ENCODE results near the gene GALNT2. TPM values are rescaled to one million over a fixed set of nuclear protein-coding genes. Genes with fewer than 3 reads are reported as not detected.

GALNT2 gene
- total and polyA plus RNA-seq, 10 donors, result 7.9 to 44.8 (median 36.9) TPM

DNA sequence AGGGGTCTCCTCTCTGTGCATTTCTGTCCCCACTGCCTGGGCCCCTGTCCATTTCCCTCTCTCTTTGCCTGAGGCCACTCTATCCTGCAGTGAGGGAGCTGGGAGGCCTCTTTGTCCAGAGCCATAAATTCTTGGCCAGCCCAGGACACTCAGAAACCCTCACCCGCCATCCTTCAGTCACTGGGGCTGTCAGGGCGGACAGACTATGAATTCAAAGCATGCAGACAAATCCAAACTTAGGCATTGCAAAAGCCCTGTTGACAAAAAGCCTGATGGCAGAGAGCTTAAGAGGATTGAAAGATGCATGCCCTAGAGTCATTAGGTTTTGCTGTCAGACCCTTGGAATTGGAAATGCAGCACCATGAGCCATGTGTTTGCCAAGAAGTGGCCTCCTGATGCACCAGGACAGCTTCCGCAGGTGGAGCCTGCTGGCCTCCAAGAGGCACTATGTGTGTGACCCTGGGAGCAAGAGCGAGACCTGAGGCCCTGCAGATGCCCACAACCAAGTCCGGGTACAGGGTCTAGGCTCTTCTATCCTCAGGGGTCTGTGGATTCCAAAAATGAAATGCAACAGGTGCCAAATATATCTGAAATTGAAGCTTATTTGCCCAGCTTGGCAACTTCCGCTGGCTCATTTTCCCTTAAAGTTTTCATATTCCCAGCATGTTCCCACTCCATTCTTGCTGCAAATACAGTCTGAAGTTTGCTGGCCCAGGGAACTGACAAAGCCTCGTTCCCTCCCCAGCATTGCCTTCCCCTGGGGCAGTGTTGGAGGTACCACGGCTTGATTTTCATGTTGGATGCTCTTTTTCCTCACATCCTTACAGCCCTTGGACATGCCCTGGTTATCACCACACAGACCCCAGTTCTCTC is 181.2 kb downstream of the GALNT2 start:
- Histone ChIP-seq H3K27me3 (replicated peaks in 1 of 7) (no peaks in the 10 kb centered on the region), H3K4me3 (no peak overlapping the region), H3K27ac (no peak overlapping the region), H3K4me1 (no peaks in the 10 kb centered on the region), H3K36me3 (peaks cover 0 to 100% (median 40%) of the 10 kb centered on the region in 6 donors), H3K9me3 (no peaks in the 10 kb centered on the region)
- TF ChIP-seq, protein P1, sequence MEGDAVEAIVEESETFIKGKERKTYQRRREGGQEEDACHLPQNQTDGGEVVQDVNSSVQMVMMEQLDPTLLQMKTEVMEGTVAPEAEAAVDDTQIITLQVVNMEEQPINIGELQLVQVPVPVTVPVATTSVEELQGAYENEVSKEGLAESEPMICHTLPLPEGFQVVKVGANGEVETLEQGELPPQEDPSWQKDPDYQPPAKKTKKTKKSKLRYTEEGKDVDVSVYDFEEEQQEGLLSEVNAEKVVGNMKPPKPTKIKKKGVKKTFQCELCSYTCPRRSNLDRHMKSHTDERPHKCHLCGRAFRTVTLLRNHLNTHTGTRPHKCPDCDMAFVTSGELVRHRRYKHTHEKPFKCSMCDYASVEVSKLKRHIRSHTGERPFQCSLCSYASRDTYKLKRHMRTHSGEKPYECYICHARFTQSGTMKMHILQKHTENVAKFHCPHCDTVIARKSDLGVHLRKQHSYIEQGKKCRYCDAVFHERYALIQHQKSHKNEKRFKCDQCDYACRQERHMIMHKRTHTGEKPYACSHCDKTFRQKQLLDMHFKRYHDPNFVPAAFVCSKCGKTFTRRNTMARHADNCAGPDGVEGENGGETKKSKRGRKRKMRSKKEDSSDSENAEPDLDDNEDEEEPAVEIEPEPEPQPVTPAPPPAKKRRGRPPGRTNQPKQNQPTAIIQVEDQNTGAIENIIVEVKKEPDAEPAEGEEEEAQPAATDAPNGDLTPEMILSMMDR (IDR thresholded peaks at IDR 0.05 in 8 of 11, conservative IDR thresholded peaks at IDR 0.05 in 3 of 11), result no peak
- no peak for TF ChIP-seq POLR2AphosphoS5 (IDR thresholded peaks at IDR 0.05)
- intact Hi-C loops (cut with DNase I; ENCODE audit: low total_unique reads), result no loop called here
- DNase-seq, result no peak
- 87 to 98% (median 97%) methylated on average over 8 of the region's 8 CpGs for whole genome bisulfite sequencing, 5 donors

DNA sequence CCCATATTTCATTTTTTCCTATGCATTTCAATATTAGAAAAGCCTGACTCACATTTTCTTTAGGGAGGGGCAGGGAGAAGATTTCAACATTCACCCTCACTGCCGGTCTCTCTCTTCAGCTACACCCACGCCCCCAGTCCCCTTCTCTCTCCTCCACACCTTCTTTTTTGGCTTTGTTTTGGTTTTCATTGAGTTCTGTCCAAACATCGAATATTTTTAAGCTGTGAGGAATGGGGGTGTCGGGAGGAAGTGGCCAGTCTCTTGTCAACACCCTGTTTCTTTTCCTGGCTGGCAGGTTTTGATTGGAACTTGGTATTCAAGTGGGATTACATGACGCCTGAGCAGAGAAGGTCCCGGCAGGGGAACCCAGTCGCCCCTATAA is 181.8 kb downstream of the GALNT2 start:
- Histone ChIP-seq H3K36me3 (peaks cover 0 to 100% (median 37%) of the 10 kb centered on the region in 6 donors), H3K4me1 (no peaks in the 10 kb centered on the region), H3K27me3 (replicated peaks in 1 of 7) (no peaks in the 10 kb centered on the region), H3K27ac (no peak overlapping the region), H3K4me3 (no peak overlapping the region), H3K9me3 (no peaks in the 10 kb centered on the region)
- no peak for TF ChIP-seq POLR2A (IDR thresholded peaks at IDR 0.05)
- TF ChIP-seq POLR2AphosphoS5 (IDR thresholded peaks at IDR 0.05), result no peak
- TF ChIP-seq, protein P1 (IDR thresholded peaks at IDR 0.05 in 8 of 11, conservative IDR thresholded peaks at IDR 0.05 in 3 of 11), result no peak
- DNase-seq, result no peak
- intact Hi-C loops (cut with DNase I; ENCODE audit: low total_unique reads), result no loop called here
- 78 to 87% (median 83%) methylated on average over 7 of the region's 7 CpGs for WGBS, 5 donors

DNA sequence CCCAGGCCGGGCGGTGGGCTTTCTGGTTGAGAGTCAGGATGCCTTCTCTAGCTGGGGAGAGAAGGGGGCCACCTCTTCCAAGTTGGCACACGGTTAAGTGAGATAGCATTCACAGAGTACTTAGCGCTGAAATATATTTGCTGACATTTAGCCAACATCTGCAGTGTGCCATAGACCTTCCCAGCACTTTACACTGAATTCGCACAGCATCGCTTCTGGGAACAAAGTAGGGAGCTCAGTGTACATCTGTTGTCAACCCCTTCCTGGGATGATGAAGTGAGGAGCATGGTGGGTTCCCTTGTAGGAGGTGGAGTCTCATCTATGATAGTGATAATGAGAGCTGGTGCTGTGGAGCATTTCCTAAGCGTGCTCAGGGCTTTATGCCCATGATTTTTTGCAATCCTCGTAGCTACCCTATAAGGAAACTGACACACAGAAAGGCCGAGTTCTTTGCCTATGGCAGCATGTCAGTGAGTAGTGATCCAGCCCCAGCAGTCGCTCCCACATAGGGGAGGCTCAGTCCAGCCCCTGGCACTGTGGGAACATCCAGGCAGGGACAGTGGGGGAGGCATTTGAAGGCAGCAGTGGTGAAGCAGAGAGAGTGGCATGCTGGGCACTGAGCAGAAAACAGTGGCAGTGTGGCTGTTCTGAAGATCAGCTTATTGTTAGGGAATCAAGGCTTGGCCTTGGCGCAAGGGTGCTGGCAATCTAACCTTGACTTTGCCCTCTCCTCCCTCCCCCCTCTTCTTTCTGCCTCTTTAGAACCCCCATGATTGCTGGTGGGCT is 182.8 kb downstream of the GALNT2 start:
- Histone ChIP-seq H3K4me3 (no peak overlapping the region), H3K27ac (no peak overlapping the region), H3K36me3 (peaks cover 0 to 100% (median 37%) of the 10 kb centered on the region in 6 donors), H3K27me3 (replicated peaks in 1 of 7) (no peaks in the 10 kb centered on the region), H3K9me3 (no peaks in the 10 kb centered on the region), H3K4me1 (no peaks in the 10 kb centered on the region)
- intact Hi-C loops (cut with DNase I; ENCODE audit: low total_unique reads), result no loop called here
- WGBS, 5 donors, result 90 to 97% (median 95%) methylated on average over 9 to 11 of the region's 11 CpGs
- TF ChIP-seq, protein P1 (IDR thresholded peaks at IDR 0.05 in 8 of 11, conservative IDR thresholded peaks at IDR 0.05 in 3 of 11), result no peak
- no peak for TF ChIP-seq POLR2AphosphoS5 (IDR thresholded peaks at IDR 0.05)
- no peak for TF ChIP-seq POLR2A (IDR thresholded peaks at IDR 0.05)
- no peak for DNase-seq

DNA sequence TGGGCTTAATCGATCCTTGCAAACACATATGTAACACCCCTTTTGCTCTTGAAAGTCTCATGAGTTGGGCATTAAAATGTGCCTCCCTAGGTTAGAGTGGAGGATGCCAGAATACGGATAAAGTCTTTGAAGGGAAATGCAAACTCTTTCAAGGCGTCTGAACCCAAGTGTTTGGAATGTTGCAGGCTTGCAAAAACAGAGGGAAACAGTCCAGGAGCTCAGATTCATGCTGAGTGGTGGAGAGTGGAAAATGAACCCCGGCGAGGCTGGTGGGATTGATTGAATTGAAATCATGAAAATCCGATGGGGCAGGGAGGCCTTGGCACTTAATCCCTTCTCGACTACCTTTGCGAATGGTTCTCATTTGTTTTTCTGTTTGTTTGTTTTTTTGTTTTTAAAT is 183.6 kb downstream of the GALNT2 start:
- H3K9me3 ChIP-seq, result no peaks in the 10 kb centered on the region
- H3K4me3 ChIP-seq, result no peak overlapping the region
- WGBS, 5 donors, result 84 to 92% (median 87%) methylated on average over 8 of the region's 8 CpGs
- no peak overlapping the region for H3K27ac ChIP-seq
- H3K4me1 ChIP-seq, result no peaks in the 10 kb centered on the region
- H3K36me3 ChIP-seq, result peaks cover 0 to 100% (median 41%) of the 10 kb centered on the region in 6 donors
- intact Hi-C loops (cut with DNase I; ENCODE audit: low total_unique reads), result no loop called here
- DNase-seq, result no peak
- no peaks in the 10 kb centered on the region for H3K27me3 ChIP-seq (replicated peaks in 1 of 7)
- TF ChIP-seq, protein P1 (IDR thresholded peaks at IDR 0.05 in 8 of 11, conservative IDR thresholded peaks at IDR 0.05 in 3 of 11), result no peak
- TF ChIP-seq POLR2AphosphoS5 (IDR thresholded peaks at IDR 0.05), result no peak
- TF ChIP-seq POLR2A (IDR thresholded peaks at IDR 0.05), result no peak

Measured in spleen (tissue), 11 donors.